CD14-positive monocyte (primary cell): Measurements from ENCODE around the gene TMEM54. TPM values are rescaled to one million over a fixed set of nuclear protein-coding genes. Genes with fewer than 3 reads are reported as not detected.

Source experiments
- DNase-seq, 3 donors: peaks; one replicate each; pipeline ENCODE4 v3.0.0-alpha.2; 2011 to 2022
- H2AFZ ChIP-seq: 2 replicates; pipeline ENCODE4 v1.6.0; 2012; ENCODE audit warnings: mild to moderate bottlenecking, low read depth, low read length, inconsistent platforms; ENCODE audit not compliant: insufficient read depth, poor library complexity, severe bottlenecking
- H3K27ac ChIP-seq, 2 donors: 1 replicate in 1 of 2; 2 replicates in 1 of 2; pipeline ENCODE4 v1.5.1; 2012 to 2013; ENCODE audit warnings: low read length in 2 of 2, control low read depth in 1 of 2, inconsistent platforms in 1 of 2, low read depth in 1 of 2, mild to moderate bottlenecking in 1 of 2
- H3K27me3 ChIP-seq, 2 donors: one replicate each; pipeline versions ENCODE4 v1.6.0 to v1.6.1; 2011 to 2013; ENCODE audit warnings: low read length in 2 of 2; ENCODE audit not compliant: control insufficient read depth in 2 of 2, insufficient read depth in 2 of 2
- H3K36me3 ChIP-seq, 2 donors: replicated peaks in 1 of 2; 1 replicate in 1 of 2; 2 replicates in 1 of 2; pipeline versions ENCODE4 v1.5.1 to v1.6.1; 2012 to 2013; ENCODE audit warnings: low read length in 2 of 2, control low read depth in 1 of 2, inconsistent platforms in 1 of 2, mild to moderate bottlenecking in 1 of 2; ENCODE audit not compliant: insufficient read depth in 2 of 2, control insufficient read depth in 1 of 2
- H3K4me1 ChIP-seq, 2 donors: 1 replicate in 1 of 2; 2 replicates in 1 of 2; pipeline versions ENCODE4 v1.5.1 to v1.6.1; 2012 to 2013; ENCODE audit warnings: low read length in 2 of 2, control low read depth in 1 of 2, inconsistent platforms in 1 of 2, mild to moderate bottlenecking in 1 of 2, moderate library complexity in 1 of 2; ENCODE audit not compliant: insufficient read depth in 2 of 2, control insufficient read depth in 1 of 2
- H3K4me2 ChIP-seq: replicated peaks from 2 replicates; pipeline ENCODE3; 2012; ENCODE audit warnings: low read length, moderate library complexity, mild to moderate bottlenecking; ENCODE audit not compliant: poor library complexity, severe bottlenecking; ENCODE audit errors: extremely low read depth
- H3K4me3 ChIP-seq, 3 experiments: fragments of 200-600 bp in 1 of 3; sonication (generic) in 1 of 3; replicated peaks in 1 of 3; 1 replicate in 2 of 3; 2 replicates in 1 of 3; pipeline ENCODE4 v1.5.1; 2011 to 2013; ENCODE audit warnings: low read length in 3 of 3, mild to moderate bottlenecking in 3 of 3, control low read depth in 2 of 3, low read depth in 2 of 3, inconsistent platforms in 1 of 3, moderate library complexity in 1 of 3
- H3K79me2 ChIP-seq: 2 replicates; pipeline ENCODE4 v1.6.0; 2012; ENCODE audit warnings: mild to moderate bottlenecking, control low read depth, inconsistent platforms, low read length, moderate library complexity; ENCODE audit not compliant: insufficient read depth
- H3K9ac ChIP-seq: 2 replicates; pipeline ENCODE4 v1.6.0; 2017; ENCODE audit warnings: low read length, mild to moderate bottlenecking; ENCODE audit not compliant: insufficient read depth, poor library complexity, severe bottlenecking
- H3K9me3 ChIP-seq, 2 donors: replicated peaks in 1 of 2; 1 replicate in 1 of 2; 2 replicates in 1 of 2; pipeline versions ENCODE4 v1.5.1 to v1.6.1; 2012 to 2013; ENCODE audit warnings: low read length in 2 of 2, control low read depth in 1 of 2; ENCODE audit not compliant: control insufficient read depth in 1 of 2, insufficient read depth in 1 of 2
- H4K20me1 ChIP-seq: 2 replicates; pipeline ENCODE4 v1.6.0; 2012; ENCODE audit warnings: mild to moderate bottlenecking, low read length, control low read depth, moderate library complexity; ENCODE audit not compliant: insufficient read depth
- H3K27ac Mint-ChIP-seq, 7 donors: one replicate each; pipeline ENCODE4 v1.8.0; 2020; ENCODE audit warnings: mild to moderate bottlenecking in 7 of 7, mixed read lengths in 7 of 7, moderate library complexity in 6 of 7, inconsistent platforms in 2 of 7
- H3K27me3 Mint-ChIP-seq, 3 donors: one replicate each; pipeline ENCODE4 v1.8.0; 2021 to 2022; ENCODE audit warnings: low read depth in 3 of 3, mild to moderate bottlenecking in 3 of 3, mixed read lengths in 3 of 3, moderate library complexity in 3 of 3, inconsistent platforms in 1 of 3
- H3K36me3 Mint-ChIP-seq, 2 donors: one replicate each; pipeline ENCODE4 v1.8.0; 2020; ENCODE audit warnings: mixed read lengths in 2 of 2, inconsistent platforms in 1 of 2, mild to moderate bottlenecking in 1 of 2
- H3K4me1 Mint-ChIP-seq: one replicate; pipeline ENCODE4 v1.8.0; 2020; ENCODE audit warnings: mild to moderate bottlenecking, mixed read lengths
- H3K4me3 Mint-ChIP-seq, 2 donors: one replicate each; pipeline ENCODE4 v1.8.0; 2020; ENCODE audit warnings: mild to moderate bottlenecking in 2 of 2, mixed read lengths in 2 of 2, moderate library complexity in 1 of 2
- H3K9me3 Mint-ChIP-seq, 7 donors: one replicate each; pipeline ENCODE4 v1.8.0; 2020 to 2022; ENCODE audit warnings: mixed read lengths in 7 of 7, mild to moderate bottlenecking in 6 of 7, moderate library complexity in 6 of 7, inconsistent platforms in 2 of 7
- WGBS: methylation state at CpG from one replicate; pipeline ENCODE4 v1.1.5; 2013; ENCODE audit warnings: missing lambda C conversion rate; ENCODE audit not compliant: insufficient coverage; 5-methylcytosine and 5-hydroxymethylcytosine counted together
- intact Hi-C, 2 donors: fragments of 100-400 bp; cut with micrococcal nuclease; formaldehyde crosslinking; loops; one replicate each; pipeline versions ENCODE4 v1.15.0 to v1.15.1; 2023
- polyA plus RNA-seq, 3 donors: library from polyadenylated mRNA; depleted of rRNA in 1 of 3; unstranded in 2 of 3; stranded (reverse) in 1 of 3; fragments of 300-500 nt in 2 of 3; fragments of >200 nt in 1 of 3; fragmentation: Illumina TruSeq in 2 of 3; gene quantifications; 1 replicate in 2 of 3; 2 replicates in 1 of 3; pipeline ENCODE4 v1.2.3, GENCODE V29; 2012 to 2021
- TF ChIP-seq, protein P1 (sequence below): fragments of 200-600 bp; IDR thresholded peaks from one replicate; pipeline ENCODE4 v1.8.0; 2022; ENCODE audit warnings: antibody characterized with exemption, mild to moderate bottlenecking

TMEM54 gene
- polyA plus RNA-seq, 3 donors, result 0.08 TPM; not detected in 2

DNA sequence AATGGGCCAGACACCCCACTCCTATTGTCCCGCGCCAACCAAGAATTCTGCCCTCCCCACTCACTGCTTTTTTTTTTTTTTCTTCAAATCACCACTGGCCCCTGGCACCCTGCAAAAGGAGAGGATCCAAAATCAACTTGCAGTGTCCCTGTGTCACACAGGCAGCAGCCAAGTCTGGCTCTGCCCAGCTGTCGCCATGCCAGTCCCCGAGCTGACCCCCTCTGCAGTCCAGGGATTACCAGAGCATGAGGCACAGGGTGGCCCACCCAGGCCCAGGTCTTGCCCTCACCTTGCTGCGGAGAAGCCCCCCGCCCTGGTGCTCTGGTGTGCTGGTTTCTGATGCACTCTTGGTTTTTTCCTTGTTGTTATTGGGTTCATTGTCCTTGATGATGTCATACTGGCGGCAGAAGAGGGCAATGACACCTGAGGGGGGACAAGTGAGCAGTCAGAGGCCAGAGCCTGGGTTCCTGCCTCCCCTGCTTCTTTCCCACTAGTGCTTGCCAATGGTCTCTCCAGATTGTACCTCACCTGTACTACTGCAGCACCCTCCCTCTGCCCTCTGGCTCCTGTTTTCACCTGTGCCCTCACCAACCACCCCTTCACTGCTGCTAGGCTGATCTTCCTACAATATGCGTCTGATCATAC, 36.7 kb downstream of the TMEM54 start:
- WGBS, result 99% methylated on average over 5 of the region's 8 CpGs
- Histone ChIP-seq H3K27me3 (peaks cover 1 to 5% of the 10 kb centered on the region in 2 donors), H3K4me3 (no peak overlapping the region), H3K79me2 (no peaks in the 10 kb centered on the region), H3K27ac (no peak overlapping the region), H3K4me1 (no peaks in the 10 kb centered on the region), H4K20me1 (no peaks in the 10 kb centered on the region), H3K4me2 (no peak overlapping the region), H3K9ac (no peak overlapping the region), H2AFZ (no peak overlapping the region), H3K9me3 (no peaks in the 10 kb centered on the region), H3K36me3 (peaks cover 10 to 44% of the 10 kb centered on the region in 2 donors)
- Mint-ChIP-seq H3K4me1 (no peaks in the 10 kb centered on the region), H3K27me3 (peaks cover 7 to 13% (median 8%) of the 10 kb centered on the region in 3 donors), H3K27ac (no peak overlapping the region), H3K9me3 (peaks cover 0 to 2% (median 0%) of the 10 kb centered on the region in 7 donors), H3K4me3 (no peak overlapping the region), H3K36me3 (peaks cover 41 to 50% of the 10 kb centered on the region in 2 donors)
- DNase-seq, result no peak
- intact Hi-C loops, result no loop called here
- TF ChIP-seq, protein P1, sequence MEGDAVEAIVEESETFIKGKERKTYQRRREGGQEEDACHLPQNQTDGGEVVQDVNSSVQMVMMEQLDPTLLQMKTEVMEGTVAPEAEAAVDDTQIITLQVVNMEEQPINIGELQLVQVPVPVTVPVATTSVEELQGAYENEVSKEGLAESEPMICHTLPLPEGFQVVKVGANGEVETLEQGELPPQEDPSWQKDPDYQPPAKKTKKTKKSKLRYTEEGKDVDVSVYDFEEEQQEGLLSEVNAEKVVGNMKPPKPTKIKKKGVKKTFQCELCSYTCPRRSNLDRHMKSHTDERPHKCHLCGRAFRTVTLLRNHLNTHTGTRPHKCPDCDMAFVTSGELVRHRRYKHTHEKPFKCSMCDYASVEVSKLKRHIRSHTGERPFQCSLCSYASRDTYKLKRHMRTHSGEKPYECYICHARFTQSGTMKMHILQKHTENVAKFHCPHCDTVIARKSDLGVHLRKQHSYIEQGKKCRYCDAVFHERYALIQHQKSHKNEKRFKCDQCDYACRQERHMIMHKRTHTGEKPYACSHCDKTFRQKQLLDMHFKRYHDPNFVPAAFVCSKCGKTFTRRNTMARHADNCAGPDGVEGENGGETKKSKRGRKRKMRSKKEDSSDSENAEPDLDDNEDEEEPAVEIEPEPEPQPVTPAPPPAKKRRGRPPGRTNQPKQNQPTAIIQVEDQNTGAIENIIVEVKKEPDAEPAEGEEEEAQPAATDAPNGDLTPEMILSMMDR, result no peak

DNA sequence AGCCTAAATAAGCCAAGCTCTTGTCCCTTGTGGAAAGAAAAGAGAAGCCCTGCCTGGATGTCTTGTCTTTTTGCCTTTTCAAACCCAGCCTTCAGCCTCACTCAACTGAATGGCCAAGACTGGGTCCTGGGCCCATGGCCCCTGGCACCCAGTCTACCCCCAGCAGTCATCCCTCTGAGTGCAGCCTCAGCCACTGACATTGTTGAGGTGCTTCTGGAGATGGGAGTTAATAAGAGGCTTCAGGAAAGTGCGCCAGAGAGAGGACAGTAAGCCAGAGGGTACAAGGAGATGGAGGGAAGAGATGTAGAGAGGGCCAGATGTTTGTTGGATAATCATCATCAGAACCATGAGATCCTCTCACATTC, 37.3 kb downstream of the TMEM54 start:
- Histone ChIP-seq H3K9me3 (no peaks in the 10 kb centered on the region), H3K4me2 (no peak overlapping the region), H3K9ac (no peak overlapping the region), H3K79me2 (no peaks in the 10 kb centered on the region), H3K4me3 (no peak overlapping the region), H3K27me3 (no peaks in the 10 kb centered on the region), H4K20me1 (no peaks in the 10 kb centered on the region), H3K27ac (no peak overlapping the region), H3K36me3 (peaks cover 14 to 51% of the 10 kb centered on the region in 2 donors), H3K4me1 (no peaks in the 10 kb centered on the region), H2AFZ (no peak overlapping the region)
- peaks cover 0 to 2% (median 0%) of the 10 kb centered on the region in 7 donors for H3K9me3 Mint-ChIP-seq
- H3K4me1 Mint-ChIP-seq, result no peaks in the 10 kb centered on the region
- intact Hi-C loops, result no loop called here
- DNase-seq, result no peak
- TF ChIP-seq, protein P1, result no peak
- peaks cover 2 to 9% (median 2%) of the 10 kb centered on the region in 3 donors for H3K27me3 Mint-ChIP-seq
- H3K4me3 Mint-ChIP-seq, result no peak overlapping the region
- no peak overlapping the region for H3K27ac Mint-ChIP-seq
- peaks cover 40 to 49% of the 10 kb centered on the region in 2 donors for H3K36me3 Mint-ChIP-seq
- WGBS, result 100% methylated on average over 1 of the region's 1 CpG
